NCI-H1105 (cell line): ENCODE data around the gene SYT9.

Experiments
- DNase-seq: peaks from one replicate; lab custom pipeline; 2025; lab: John Stamatoyannopoulos, UW

SYT9 gene

DNA sequence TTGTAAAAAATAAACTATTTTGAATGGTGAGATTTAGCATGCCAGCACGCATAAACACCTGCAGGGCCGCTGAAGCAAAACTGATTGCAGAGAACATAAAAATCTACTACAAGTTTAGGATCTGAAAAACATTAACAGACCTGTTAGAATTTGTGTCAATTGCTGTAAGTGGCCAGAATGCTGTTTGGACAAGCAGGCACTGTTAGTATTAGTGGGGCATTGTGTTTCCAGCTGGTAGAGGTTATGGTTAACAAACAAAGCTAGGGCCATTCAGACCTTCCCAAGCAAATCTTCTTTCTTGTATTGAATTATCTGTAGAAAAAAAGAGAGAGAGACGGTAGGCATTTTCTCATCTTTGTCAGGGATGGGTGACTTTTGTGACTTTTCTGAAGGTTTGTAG is 176.0 kb downstream of the SYT9 start:
- no peak for DNase-seq

DNA sequence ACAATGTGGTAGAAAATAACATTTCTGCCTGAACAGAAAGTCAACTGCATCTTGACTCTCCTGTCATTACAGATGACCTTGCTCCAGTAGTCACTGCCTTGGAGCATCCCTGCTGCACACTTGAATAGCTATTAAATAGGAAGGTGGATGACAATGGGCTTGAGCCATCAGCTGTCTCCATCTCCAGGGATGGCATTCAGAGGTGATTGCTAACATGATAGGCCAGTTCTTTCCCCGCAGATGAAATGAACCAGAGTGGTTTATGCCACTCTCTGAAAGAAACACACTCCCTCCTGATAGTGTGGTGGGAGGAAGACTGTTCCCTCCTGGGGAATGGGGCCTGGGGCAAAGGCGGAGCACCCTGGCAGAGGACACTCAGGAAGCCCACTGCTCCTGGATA is 176.5 kb downstream of the SYT9 start:
- DNase-seq, result no peak

DNA sequence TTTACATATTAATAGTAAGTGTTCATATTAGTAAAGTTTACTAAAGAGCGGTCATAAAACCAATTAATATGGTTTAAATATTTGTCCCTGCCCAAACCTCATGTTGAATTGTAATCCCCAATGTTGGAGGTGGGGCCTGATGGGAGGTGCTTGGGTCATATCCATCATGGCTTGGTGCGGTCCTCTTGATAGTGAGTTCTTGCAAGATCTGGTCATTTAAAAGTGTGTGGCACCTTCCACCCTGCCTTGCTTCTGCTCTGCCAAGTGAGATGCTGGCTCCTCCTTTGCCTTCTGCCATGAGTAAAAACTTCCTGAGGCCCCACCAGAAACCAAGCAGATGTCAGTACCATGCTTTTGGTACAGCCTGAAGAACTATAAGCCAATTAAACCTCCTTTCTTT is 178.8 kb downstream of the SYT9 start:
- DNase-seq, result no peak

DNA sequence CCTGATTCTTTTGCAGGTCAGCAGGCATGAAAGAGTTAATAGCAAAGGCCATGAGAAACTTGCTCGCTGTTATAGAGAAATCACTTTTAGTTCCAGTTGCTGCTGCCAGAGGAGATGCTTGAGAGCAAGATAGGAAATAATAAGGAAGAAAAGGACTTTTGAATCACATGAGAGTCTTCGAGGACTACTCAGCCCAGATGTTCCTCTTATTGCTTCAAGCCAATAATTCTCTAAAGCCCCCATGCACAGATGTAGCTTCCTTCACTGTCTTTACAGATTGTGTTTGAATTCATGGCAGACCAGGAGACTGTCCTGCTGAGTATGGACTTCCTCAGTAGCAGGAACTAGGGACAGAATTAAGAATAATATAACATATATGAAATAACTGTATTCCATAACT is 183.5 kb downstream of the SYT9 start:
- no peak for DNase-seq

DNA sequence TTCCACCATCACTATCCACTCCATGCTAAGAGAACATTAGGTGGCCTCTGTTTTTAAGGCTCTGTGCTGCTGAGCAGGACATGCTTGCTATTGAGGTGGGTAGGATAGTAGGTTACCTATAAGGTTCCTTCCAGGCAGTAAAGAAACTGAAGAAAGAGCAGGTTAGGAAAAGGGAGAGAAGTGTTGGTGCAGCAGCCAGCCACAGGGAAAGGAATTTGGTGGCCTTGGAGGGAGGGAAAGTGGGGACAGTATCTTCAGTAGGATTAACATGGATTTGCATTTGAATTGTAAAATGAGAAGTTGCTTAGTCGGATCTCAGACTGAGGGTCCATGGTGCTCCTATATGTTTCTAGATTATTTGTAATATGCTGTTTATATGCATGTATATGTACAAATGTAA is 184.4 kb downstream of the SYT9 start:
- DNase-seq, result no peak

DNA sequence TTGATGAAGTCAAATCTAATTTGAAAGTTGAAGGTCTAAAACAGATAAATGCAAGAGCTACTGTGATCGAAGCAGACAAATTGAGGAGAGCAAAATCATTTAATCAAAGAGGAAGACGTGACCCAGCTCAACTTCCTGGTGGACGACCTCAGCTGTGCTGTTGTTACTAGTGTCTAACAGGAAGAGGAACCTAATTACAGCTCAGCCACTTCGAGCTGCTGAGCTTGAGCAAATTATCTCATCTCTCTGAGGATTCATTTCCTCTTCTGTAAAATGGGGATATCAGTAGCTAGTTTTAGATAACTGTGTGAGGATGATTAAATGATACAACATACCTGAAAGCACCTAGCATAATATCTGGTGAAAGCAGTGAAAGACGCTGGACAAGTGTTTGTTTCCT is 185.0 kb downstream of the SYT9 start:
- no peak for DNase-seq

- DNase-seq, result no peak
Observed at GRCh38 chr11:7437696-7438095, 186.0 kb downstream of the SYT9 start.

- no peak for DNase-seq
Observed at GRCh38 chr11:7439746-7440320, 188.1 kb downstream of the SYT9 start.

DNA sequence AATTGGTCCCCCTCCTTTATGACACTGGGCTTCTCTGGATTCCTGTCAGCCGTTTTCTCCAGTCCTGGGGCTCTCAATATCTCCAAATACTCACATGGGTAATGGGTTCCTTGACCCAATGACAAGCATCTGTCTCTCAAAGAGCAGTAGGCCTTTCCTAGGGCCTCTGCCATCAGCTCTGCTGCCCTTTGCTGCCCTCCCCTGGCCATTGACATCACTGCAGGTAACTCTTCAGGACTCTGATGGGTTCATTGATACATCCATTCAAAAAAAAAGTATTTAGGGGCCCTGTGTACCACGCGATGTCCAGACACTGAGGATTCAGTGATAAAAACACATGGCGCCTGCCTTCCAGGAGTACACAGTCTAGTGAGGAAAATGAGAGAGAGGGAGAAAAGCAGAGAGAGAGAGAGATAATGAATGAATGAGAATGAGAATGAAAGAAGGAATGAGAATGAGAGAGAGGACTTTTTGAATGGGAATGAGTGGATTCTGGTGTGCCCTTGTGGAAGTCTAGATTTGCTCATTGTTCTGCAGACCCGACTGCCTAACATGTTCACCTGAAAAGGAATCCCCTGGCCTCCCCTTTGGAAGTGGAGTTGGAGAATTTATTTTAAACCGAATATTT is 191.0 kb downstream of the SYT9 start:
- DNase-seq, result peak; percentile 63

GRCh38 chr11:7444091-7444981 is 192.6 kb downstream of the SYT9 start:
- no peak for DNase-seq

GRCh38 chr11:7445564-7445963 is 193.9 kb downstream of the SYT9 start:
- no peak for DNase-seq

DNA sequence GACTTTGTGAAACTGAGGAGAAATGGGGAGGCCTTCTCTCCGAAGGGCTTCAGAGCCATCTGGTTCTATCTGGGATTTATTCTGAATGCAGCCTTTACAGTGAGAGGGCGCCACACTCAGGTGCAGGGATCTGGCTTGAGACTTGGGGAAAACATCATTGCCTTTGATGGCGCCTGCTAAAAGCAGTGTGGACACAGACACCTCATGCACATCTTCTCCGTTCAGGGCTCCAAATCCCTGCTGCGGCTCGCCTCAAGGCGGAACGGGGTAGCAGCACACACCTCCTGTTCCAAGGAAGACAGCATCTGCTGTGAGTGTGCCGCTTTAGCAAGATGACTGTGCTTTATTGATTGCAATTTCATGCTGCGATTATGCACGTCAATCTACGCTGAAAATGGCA is 196.5 kb downstream of the SYT9 start:
- DNase-seq, result no peak

- no peak for DNase-seq
Observed at GRCh38 chr11:7449211-7449840, 197.6 kb downstream of the SYT9 start.

DNA sequence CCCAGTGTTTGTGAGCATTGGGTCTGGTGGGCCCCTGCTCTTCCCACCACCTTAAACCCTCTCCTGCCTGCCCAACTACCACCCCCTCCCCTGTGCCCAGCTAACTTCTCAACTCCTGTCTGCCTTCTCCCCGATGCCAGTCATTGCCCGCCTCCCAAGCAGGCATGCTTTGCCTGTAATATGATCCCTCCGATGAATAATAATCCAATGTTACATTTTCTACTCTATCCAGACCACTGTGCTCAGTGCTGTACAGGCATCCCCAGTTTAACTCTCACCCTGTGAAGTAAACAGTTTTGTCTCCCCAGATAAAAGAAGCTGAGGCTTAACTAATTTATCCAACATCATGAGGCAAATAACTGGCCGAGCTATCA is 198.1 kb downstream of the SYT9 start:
- no peak for DNase-seq

GRCh38 chr11:7450836-7451235 is 199.1 kb downstream of the SYT9 start:
- no peak for DNase-seq

DNA sequence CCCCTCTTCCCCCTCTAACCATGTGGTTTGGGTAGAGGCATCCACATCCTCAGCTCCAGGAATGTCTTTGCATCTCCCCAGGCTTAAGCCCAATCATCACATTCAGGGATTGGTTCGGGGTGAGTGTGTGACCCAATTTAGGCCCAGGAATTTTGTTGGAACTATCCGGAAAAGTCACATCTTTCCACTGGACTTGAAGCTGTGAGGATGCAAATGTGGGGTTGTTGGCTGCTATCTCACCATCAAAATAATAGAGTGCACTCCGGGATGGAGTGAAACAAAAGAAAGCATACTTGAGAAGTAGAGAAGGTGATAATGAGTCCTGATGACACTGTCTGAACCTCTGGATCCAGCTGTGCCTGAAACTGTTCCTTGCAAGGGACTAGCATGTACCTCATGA is 199.8 kb downstream of the SYT9 start:
- no peak for DNase-seq

- no peak for DNase-seq
Observed at GRCh38 chr11:7451952-7452494, 200.3 kb downstream of the SYT9 start.

GRCh38 chr11:7454854-7455253 is 203.2 kb downstream of the SYT9 start:
- DNase-seq, result no peak

- DNase-seq, result no peak
Observed at GRCh38 chr11:7457211-7457610, 205.5 kb downstream of the SYT9 start.

- DNase-seq, result no peak
Observed at GRCh38 chr11:7462706-7463105, 211.0 kb downstream of the SYT9 start.

GRCh38 chr11:7467652-7468051 is 215.9 kb downstream of the SYT9 start:
- no peak for DNase-seq

DNA sequence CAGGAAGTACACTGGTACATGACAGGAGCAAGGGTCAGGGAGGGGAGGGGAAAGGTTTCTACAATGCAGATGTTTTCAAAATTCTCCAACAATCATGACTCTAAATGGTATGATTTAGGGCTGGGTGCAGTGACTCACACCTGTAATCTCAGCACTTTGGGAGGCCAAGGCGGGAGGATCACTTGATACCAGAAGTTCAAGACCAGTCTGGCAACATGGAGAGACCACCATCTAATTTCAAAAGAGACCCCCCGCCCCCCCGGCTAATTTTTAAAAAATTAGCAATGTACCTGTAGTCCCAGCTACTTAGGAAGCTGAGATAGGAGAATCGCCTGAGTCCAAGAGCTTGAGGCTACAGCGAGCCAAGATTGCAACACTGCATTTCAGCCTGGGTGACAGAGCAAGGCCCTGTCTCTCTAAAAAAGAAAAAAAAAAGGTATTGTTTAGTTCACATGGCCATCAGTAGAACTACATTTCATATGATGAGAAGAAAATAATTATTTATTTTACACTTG is 217.7 kb downstream of the SYT9 start:
- DNase-seq, result no peak
